Measurements from ENCODE around the gene RPP40.

Gene RPP40

DNA sequence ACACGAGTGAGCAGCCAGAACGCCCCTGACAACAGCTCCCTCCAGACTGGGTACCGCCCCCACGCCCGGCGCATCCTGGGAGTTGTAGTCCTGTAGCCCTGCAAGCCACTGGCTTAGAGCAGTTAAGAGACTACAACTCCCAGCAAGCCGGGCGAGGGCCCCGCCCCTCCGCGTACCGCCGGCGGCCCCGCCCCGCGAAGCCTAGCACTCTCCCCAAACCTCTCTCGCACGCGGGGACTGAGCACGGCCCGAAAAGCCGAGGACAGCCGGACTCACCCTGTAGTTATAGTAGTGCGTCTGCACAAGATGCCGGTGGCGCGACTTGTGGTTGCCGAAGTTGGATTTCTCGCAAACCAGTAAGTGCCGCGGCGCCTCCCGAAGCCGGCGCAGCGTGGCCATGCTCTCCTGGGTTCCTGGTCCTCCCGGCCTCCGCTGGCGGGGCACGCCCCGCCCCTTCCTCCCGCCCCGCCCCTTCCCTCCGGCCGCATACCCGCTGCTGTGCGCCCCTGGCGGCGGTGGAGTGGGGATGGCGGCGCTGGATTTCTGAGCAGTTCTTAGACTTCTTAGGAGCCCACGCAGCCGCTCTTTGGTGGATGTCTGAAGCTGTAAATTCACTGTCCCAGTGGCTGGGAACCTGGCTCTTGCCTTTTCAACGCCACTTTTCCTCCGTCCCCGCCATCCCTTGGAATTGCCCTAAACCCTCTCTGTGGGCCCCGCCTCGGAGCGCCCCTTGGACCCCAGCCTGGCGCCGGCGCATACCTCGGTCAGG, at the start of gene RPP40 (continued):
- TF ChIP-seq ZNF157 (tag by site-specific recombination; IDR thresholded peaks at IDR 0.05) (no peak), ZNF600 (tag by site-specific recombination; IDR thresholded peaks at IDR 0.05) (peak; percentile 68), ZNF561 (tag by site-specific recombination; IDR thresholded peaks at IDR 0.05; ENCODE audit: borderline replicate concordance) (no peak), ZNF214 (tag by site-specific recombination; IDR thresholded peaks at IDR 0.05; ENCODE audit: borderline replicate concordance) (no peak), KLF10 (tag by site-specific recombination; IDR thresholded peaks at IDR 0.05) (peak; percentile 85), SALL2 (tag by site-specific recombination; IDR thresholded peaks at IDR 0.05; ENCODE audit: borderline replicate concordance) (no peak), ZXDB (tag by site-specific recombination; IDR thresholded peaks at IDR 0.05) (peak; percentile 83; the same call in 1 of the 2 replicates), ZNF140 (tag by site-specific recombination; IDR thresholded peaks at IDR 0.05) (no peak), ZNF274 (IDR thresholded peaks at IDR 0.05; ENCODE audit: low read length) (no peak), ZNF274 (tag by site-specific recombination; IDR thresholded peaks at IDR 0.05; ENCODE audit: borderline replicate concordance) (no peak), ZNF174 (tag by site-specific recombination; IDR thresholded peaks at IDR 0.05) (no peak), ZNF677 (tag by site-specific recombination; IDR thresholded peaks at IDR 0.05) (no peak), ZNF626 (tag by site-specific recombination; IDR thresholded peaks at IDR 0.05) (no peak), ZNF114 (tag by site-specific recombination; IDR thresholded peaks at IDR 0.05) (no peak), ZNF670 (tag by site-specific recombination; IDR thresholded peaks at IDR 0.05; ENCODE audit: low read depth) (no peak), ZNF791 (tag by site-specific recombination; IDR thresholded peaks at IDR 0.05) (no peak), RBAK (tag by site-specific recombination; IDR thresholded peaks at IDR 0.05) (no peak), ZNF366 (tag by site-specific recombination; conservative IDR thresholded peaks at IDR 0.05) (no peak), ZNF423 (tag by site-specific recombination; IDR thresholded peaks at IDR 0.05) (no peak), ZNF211 (tag by site-specific recombination; IDR thresholded peaks at IDR 0.05; ENCODE audit: low read depth) (no peak), GLIS2 (tag by site-specific recombination; IDR thresholded peaks at IDR 0.05) (peak; percentile 49; the same call in 1 of the 2 replicates)
- TF ChIP-seq, protein P1, sequence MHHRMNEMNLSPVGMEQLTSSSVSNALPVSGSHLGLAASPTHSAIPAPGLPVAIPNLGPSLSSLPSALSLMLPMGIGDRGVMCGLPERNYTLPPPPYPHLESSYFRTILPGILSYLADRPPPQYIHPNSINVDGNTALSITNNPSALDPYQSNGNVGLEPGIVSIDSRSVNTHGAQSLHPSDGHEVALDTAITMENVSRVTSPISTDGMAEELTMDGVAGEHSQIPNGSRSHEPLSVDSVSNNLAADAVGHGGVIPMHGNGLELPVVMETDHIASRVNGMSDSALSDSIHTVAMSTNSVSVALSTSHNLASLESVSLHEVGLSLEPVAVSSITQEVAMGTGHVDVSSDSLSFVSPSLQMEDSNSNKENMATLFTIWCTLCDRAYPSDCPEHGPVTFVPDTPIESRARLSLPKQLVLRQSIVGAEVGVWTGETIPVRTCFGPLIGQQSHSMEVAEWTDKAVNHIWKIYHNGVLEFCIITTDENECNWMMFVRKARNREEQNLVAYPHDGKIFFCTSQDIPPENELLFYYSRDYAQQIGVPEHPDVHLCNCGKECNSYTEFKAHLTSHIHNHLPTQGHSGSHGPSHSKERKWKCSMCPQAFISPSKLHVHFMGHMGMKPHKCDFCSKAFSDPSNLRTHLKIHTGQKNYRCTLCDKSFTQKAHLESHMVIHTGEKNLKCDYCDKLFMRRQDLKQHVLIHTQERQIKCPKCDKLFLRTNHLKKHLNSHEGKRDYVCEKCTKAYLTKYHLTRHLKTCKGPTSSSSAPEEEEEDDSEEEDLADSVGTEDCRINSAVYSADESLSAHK (tag by site-specific recombination; IDR thresholded peaks at IDR 0.05), result no peak
- TF ChIP-seq, protein P2, sequence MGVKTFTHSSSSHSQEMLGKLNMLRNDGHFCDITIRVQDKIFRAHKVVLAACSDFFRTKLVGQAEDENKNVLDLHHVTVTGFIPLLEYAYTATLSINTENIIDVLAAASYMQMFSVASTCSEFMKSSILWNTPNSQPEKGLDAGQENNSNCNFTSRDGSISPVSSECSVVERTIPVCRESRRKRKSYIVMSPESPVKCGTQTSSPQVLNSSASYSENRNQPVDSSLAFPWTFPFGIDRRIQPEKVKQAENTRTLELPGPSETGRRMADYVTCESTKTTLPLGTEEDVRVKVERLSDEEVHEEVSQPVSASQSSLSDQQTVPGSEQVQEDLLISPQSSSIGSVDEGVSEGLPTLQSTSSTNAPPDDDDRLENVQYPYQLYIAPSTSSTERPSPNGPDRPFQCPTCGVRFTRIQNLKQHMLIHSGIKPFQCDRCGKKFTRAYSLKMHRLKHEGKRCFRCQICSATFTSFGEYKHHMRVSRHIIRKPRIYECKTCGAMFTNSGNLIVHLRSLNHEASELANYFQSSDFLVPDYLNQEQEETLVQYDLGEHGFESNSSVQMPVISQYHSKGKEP (tag by site-specific recombination; IDR thresholded peaks at IDR 0.05), result no peak
- TF ChIP-seq, protein P3, sequence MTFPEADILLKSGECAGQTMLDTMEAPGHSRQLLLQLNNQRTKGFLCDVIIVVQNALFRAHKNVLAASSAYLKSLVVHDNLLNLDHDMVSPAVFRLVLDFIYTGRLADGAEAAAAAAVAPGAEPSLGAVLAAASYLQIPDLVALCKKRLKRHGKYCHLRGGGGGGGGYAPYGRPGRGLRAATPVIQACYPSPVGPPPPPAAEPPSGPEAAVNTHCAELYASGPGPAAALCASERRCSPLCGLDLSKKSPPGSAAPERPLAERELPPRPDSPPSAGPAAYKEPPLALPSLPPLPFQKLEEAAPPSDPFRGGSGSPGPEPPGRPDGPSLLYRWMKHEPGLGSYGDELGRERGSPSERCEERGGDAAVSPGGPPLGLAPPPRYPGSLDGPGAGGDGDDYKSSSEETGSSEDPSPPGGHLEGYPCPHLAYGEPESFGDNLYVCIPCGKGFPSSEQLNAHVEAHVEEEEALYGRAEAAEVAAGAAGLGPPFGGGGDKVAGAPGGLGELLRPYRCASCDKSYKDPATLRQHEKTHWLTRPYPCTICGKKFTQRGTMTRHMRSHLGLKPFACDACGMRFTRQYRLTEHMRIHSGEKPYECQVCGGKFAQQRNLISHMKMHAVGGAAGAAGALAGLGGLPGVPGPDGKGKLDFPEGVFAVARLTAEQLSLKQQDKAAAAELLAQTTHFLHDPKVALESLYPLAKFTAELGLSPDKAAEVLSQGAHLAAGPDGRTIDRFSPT (tag by site-specific recombination; IDR thresholded peaks at IDR 0.05), result no peak
- TF ChIP-seq, protein P4, sequence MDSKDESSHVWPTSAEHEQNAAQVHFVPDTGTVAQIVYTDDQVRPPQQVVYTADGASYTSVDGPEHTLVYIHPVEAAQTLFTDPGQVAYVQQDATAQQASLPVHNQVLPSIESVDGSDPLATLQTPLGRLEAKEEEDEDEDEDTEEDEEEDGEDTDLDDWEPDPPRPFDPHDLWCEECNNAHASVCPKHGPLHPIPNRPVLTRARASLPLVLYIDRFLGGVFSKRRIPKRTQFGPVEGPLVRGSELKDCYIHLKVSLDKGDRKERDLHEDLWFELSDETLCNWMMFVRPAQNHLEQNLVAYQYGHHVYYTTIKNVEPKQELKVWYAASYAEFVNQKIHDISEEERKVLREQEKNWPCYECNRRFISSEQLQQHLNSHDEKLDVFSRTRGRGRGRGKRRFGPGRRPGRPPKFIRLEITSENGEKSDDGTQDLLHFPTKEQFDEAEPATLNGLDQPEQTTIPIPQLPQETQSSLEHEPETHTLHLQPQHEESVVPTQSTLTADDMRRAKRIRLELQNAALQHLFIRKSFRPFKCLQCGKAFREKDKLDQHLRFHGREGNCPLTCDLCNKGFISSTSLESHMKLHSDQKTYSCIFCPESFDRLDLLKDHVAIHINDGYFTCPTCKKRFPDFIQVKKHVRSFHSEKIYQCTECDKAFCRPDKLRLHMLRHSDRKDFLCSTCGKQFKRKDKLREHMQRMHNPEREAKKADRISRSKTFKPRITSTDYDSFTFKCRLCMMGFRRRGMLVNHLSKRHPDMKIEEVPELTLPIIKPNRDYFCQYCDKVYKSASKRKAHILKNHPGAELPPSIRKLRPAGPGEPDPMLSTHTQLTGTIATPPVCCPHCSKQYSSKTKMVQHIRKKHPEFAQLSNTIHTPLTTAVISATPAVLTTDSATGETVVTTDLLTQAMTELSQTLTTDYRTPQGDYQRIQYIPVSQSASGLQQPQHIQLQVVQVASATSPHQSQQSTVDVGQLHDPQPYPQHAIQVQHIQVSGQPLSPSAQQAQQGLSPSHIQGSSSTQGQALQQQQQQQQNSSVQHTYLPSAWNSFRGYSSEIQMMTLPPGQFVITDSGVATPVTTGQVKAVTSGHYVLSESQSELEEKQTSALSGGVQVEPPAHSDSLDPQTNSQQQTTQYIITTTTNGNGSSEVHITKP (tag by site-specific recombination; IDR thresholded peaks at IDR 0.05), result no peak; the same call in none of the 2 replicates
